HL-60/S4 treated with retinoic acid at 250 ng/mL for 4 days and 3 days (cell line): ENCODE results near the gene BBIP1.

Source experiments
- in situ Hi-C: fragments of 300-500 bp; cut with MboI; formaldehyde crosslinking; loops from 2 replicates; pipeline ENCODE4 v1.7.0; 2022; ENCODE audit warnings: low sequenced_read_pairs

Gene BBIP1

GRCh38 chr10:110918643-110919348, at the start of gene BBIP1:
Gene BBIP1, minus strand, starts transcription at chr10:110919180. Its CDS starts 1,023 bp downstream, at chr10:110918157.
- in situ Hi-C loops, result no loop called here

- in situ Hi-C loops, result no loop called here
Measured at GRCh38 chr10:110967645-110968044, 48.7 kb upstream of the BBIP1 start.

- in situ Hi-C loops, result no loop called here
Measured at GRCh38 chr10:110967009-110967630, 48.1 kb upstream of the BBIP1 start.

GRCh38 chr10:110966146-110966545, 47.2 kb upstream of the BBIP1 start:
- in situ Hi-C loops, result no loop called here

- in situ Hi-C loops, result no loop called here
Measured at GRCh38 chr10:110965216-110965615, 46.2 kb upstream of the BBIP1 start.

- in situ Hi-C loops, result no loop called here
Measured at GRCh38 chr10:110964681-110965080, 45.7 kb upstream of the BBIP1 start.

GRCh38 chr10:110963162-110963561, 44.2 kb upstream of the BBIP1 start:
- in situ Hi-C loops, result no loop called here

- in situ Hi-C loops, result no loop called here
Measured at GRCh38 chr10:110962443-110962842, 43.5 kb upstream of the BBIP1 start.

- in situ Hi-C loops, result no loop called here
Measured at GRCh38 chr10:110960333-110960712, 41.3 kb upstream of the BBIP1 start.

GRCh38 chr10:110959379-110960332, 40.7 kb upstream of the BBIP1 start:
- in situ Hi-C loops, result no loop called here

GRCh38 chr10:110957606-110958005, 38.6 kb upstream of the BBIP1 start:
- in situ Hi-C loops, result no loop called here

GRCh38 chr10:110951381-110951780, 32.4 kb upstream of the BBIP1 start:
- in situ Hi-C loops, result no loop called here

- in situ Hi-C loops, result no loop called here
Measured at GRCh38 chr10:110947061-110947595, 28.1 kb upstream of the BBIP1 start.

GRCh38 chr10:110946496-110946895, 27.5 kb upstream of the BBIP1 start:
- in situ Hi-C loops, result no loop called here

GRCh38 chr10:110944792-110945396, 25.9 kb upstream of the BBIP1 start:
- in situ Hi-C loops, result no loop called here

- in situ Hi-C loops, result no loop called here
Measured at GRCh38 chr10:110939419-110939818, 20.4 kb upstream of the BBIP1 start.

- in situ Hi-C loops, result no loop called here
Measured at GRCh38 chr10:110936757-110937156, 17.8 kb upstream of the BBIP1 start.

- in situ Hi-C loops, result no loop called here
Measured at GRCh38 chr10:110932505-110933180, 13.7 kb upstream of the BBIP1 start.

GRCh38 chr10:110931769-110932381, 12.9 kb upstream of the BBIP1 start:
- in situ Hi-C loops, result no loop called here

GRCh38 chr10:110927461-110927860, 8.5 kb upstream of the BBIP1 start:
- in situ Hi-C loops, result no loop called here
